T-cell (primary cell): ENCODE measurements around the gene VANGL1. TPM values are rescaled to one million over a fixed set of nuclear protein-coding genes. Genes with fewer than 3 reads are reported as not detected.

Experiments used
- ATAC-seq, 4 experiments: fragments of 200-7000 bp in 3 of 4; fragments of 150-1000 bp in 1 of 4; cut with Tn5 transposase; replicated peaks in 1 of 4; 1 replicate in 3 of 4; 2 replicates in 1 of 4; pipeline ENCODE4 v1.10.0; 2021; ENCODE audit warnings: moderate library complexity in 3 of 4, mild to moderate bottlenecking in 2 of 4, moderate number of reproducible peaks in 1 of 4
- CTCF ChIA-PET, 2 donors: fragments of 300-600 bp; sonication (Branson Sonifier 250); formaldehyde crosslinking; loops; one replicate each; lab custom pipeline; 2022; ENCODE audit warnings: antibody characterized with exemption in 2 of 2; lab: Charles Lee
- POLR2A ChIA-PET, 2 donors: fragments of 300-600 bp; sonication (Branson Sonifier 250); formaldehyde crosslinking; loops; one replicate each; lab custom pipeline; 2022; ENCODE audit warnings: antibody characterized with exemption in 2 of 2; lab: Charles Lee
- DNase-seq, 35 experiments: peaks; one replicate each; pipeline versions ENCODE4 v3.0.0 to v3.0.0-alpha.2; 2013 to 2023
- H3K27ac ChIP-seq: one replicate; pipeline ENCODE4 v1.5.1; 2013; ENCODE audit warnings: low read length
- H3K27me3 ChIP-seq, 2 experiments: replicated peaks in 1 of 2; 1 replicate in 1 of 2; 2 replicates in 1 of 2; pipeline versions ENCODE4 v1.6.1 to v1.7.0; 2013; ENCODE audit warnings: low read length in 1 of 2, mixed read lengths in 1 of 2; ENCODE audit not compliant: control insufficient read depth in 2 of 2, insufficient read depth in 2 of 2; ENCODE audit errors: extremely low read depth in 1 of 2
- H3K36me3 ChIP-seq, 2 donors: 1 replicate in 1 of 2; 2 replicates in 1 of 2; pipeline versions ENCODE4 v1.6.1 to v1.7.0; 2013; ENCODE audit warnings: low read length in 1 of 2; ENCODE audit not compliant: control insufficient read depth in 2 of 2, insufficient read depth in 1 of 2; ENCODE audit errors: extremely low read depth in 1 of 2
- H3K4me1 ChIP-seq, 2 experiments: 1 replicate in 1 of 2; 2 replicates in 1 of 2; pipeline versions ENCODE4 v1.6.1 to v1.7.0; 2013; ENCODE audit warnings: low read length in 2 of 2, mixed read lengths in 1 of 2; ENCODE audit not compliant: insufficient read depth in 2 of 2, control insufficient read depth in 1 of 2; ENCODE audit errors: extremely low read depth in 1 of 2
- H3K4me3 ChIP-seq, 2 donors: 1 replicate in 1 of 2; 2 replicates in 1 of 2; pipeline versions ENCODE4 v1.5.1 to v1.7.0; 2013; ENCODE audit warnings: mild to moderate bottlenecking in 2 of 2, low read length in 1 of 2, moderate library complexity in 1 of 2; ENCODE audit not compliant: control insufficient read depth in 1 of 2; ENCODE audit errors: extremely low read depth in 1 of 2
- H3K9me3 ChIP-seq: 2 replicates; pipeline ENCODE4 v1.7.0; 2013
- H3K27ac Mint-ChIP-seq, 2 donors: one replicate each; pipeline ENCODE4 v1.8.0; 2020 to 2021; ENCODE audit warnings: mild to moderate bottlenecking in 2 of 2, mixed read lengths in 2 of 2
- H3K27me3 Mint-ChIP-seq, 2 donors: one replicate each; pipeline ENCODE4 v1.8.0; 2021 to 2022; ENCODE audit warnings: mixed read lengths in 2 of 2
- H3K36me3 Mint-ChIP-seq: one replicate; pipeline ENCODE4 v1.8.0; 2021; ENCODE audit warnings: mixed read lengths
- H3K4me1 Mint-ChIP-seq, 3 donors: one replicate each; pipeline ENCODE4 v1.8.0; 2020 to 2022; ENCODE audit warnings: mixed read lengths in 3 of 3, mild to moderate bottlenecking in 1 of 3
- H3K4me3 Mint-ChIP-seq, 3 donors: one replicate each; pipeline ENCODE4 v1.8.0; 2020 to 2022; ENCODE audit warnings: mild to moderate bottlenecking in 3 of 3, mixed read lengths in 3 of 3, moderate library complexity in 3 of 3
- H3K9me3 Mint-ChIP-seq, 3 donors: one replicate each; pipeline ENCODE4 v1.8.0; 2020 to 2022; ENCODE audit warnings: mixed read lengths in 3 of 3
- WGBS: methylation state at CpG from one replicate; pipeline ENCODE4 v1.1.5; 2013; ENCODE audit warnings: missing lambda C conversion rate; ENCODE audit not compliant: insufficient coverage; 5-methylcytosine and 5-hydroxymethylcytosine counted together
- total RNA-seq, 35 experiments: library from RNA in 6 of 35; stranded (reverse) in 6 of 35; fragments of 120-200 nt in 1 of 35; gene quantifications; one replicate each; pipeline versions ENCODE4 v1.2.1 to v1.2.4 and lab custom pipeline; 2013 to 2026

The VANGL1 gene
- total RNA-seq, 5 donors from 2014 or later (not counting 1 experiment from before 2014, with no cell fraction given), result 1.7 to 2.5 (median 2.4) TPM

- H3K4me3 ChIP-seq, result no peak overlapping the region
- WGBS, result no CpG with 5 or more reads among the region's 1 CpG
- ATAC-seq (no peak), DNase-seq (no peak)
- peaks cover 0 to 27% of the 10 kb centered on the region in 2 experiments for H3K27me3 ChIP-seq
- Mint-ChIP-seq H3K4me1 (peaks cover 0 to 14% (median 14%) of the 10 kb centered on the region in 3 donors), H3K27ac (no peak overlapping the region), H3K4me3 (peak overlapping the region in 2 of 3 donors; percentile 49 to 65), H3K27me3 (peaks cover 25 to 34% of the 10 kb centered on the region in 2 donors), H3K9me3 (peaks cover 10 to 32% (median 15%) of the 10 kb centered on the region in 3 donors), H3K36me3 (no peaks in the 10 kb centered on the region)
- H3K4me1 ChIP-seq, result peaks cover 0 to 11% of the 10 kb centered on the region in 2 experiments
- H3K9me3 ChIP-seq, result no peaks in the 10 kb centered on the region
- CTCF ChIA-PET, result interaction anchor here (0.7 kb wide), 3 partner anchors 32 to 1077 kb away, joined by 3 to 4 read pairs (median 3); no protein-coding TSS in a partner anchor
- no peak overlapping the region for H3K27ac ChIP-seq
- no peaks in the 10 kb centered on the region for H3K36me3 ChIP-seq
- POLR2A ChIA-PET, result no interaction called here
Observed at GRCh38 chr1:115640384-115640783, 1.4 kb upstream of the VANGL1 start.

- H3K27me3 ChIP-seq, result peaks cover 0 to 27% of the 10 kb centered on the region in 2 experiments
- H3K4me1 ChIP-seq, result peaks cover 6 to 11% of the 10 kb centered on the region in 2 experiments
- H3K4me3 ChIP-seq, result peak overlapping the region; percentile 50 to 82
- ChIA-PET CTCF (interaction anchor here in 1 of 2 donors (0.6 kb wide), 1 partner anchor 64 kb away, joined by 3 read pairs; no protein-coding TSS in a partner anchor), POLR2A (no interaction called here)
- no peaks in the 10 kb centered on the region for H3K36me3 Mint-ChIP-seq
- H3K27ac ChIP-seq, result no peak overlapping the region
- H3K4me1 Mint-ChIP-seq, result peaks cover 0 to 14% (median 14%) of the 10 kb centered on the region in 3 donors
- H3K4me3 Mint-ChIP-seq, result peak overlapping the region; percentile 76 to 78 (median 77)
- peaks cover 5 to 14% (median 10%) of the 10 kb centered on the region in 3 donors for H3K9me3 Mint-ChIP-seq
- DNase-seq (peak in 18 of 35 experiments; percentile 4 to 40 (median 12)), ATAC-seq (peak; percentile 44 to 55 (median 46))
- peak overlapping the region in 1 of 2 donors; percentile 16 for H3K27ac Mint-ChIP-seq
- H3K36me3 ChIP-seq, result no peaks in the 10 kb centered on the region
- H3K27me3 Mint-ChIP-seq, result peaks cover 25 to 32% of the 10 kb centered on the region in 2 donors
- WGBS, result under 1% methylated on average over 65 of the region's 78 CpGs
- no peaks in the 10 kb centered on the region for H3K9me3 ChIP-seq
Observed at GRCh38 chr1:115642168-115643072, 650 bp downstream of the VANGL1 start.

- H3K27me3 ChIP-seq, result peaks cover 0 to 27% of the 10 kb centered on the region in 2 experiments
- no peaks in the 10 kb centered on the region for H3K36me3 ChIP-seq
- POLR2A ChIA-PET, result no interaction called here
- H3K4me1 ChIP-seq, result peaks cover 14% of the 10 kb centered on the region in 2 experiments
- H3K27ac ChIP-seq, result no peak overlapping the region
- no CpG with 5 or more reads among the region's 4 CpGs for WGBS
- Mint-ChIP-seq H3K9me3 (peaks cover 3 to 8% (median 5%) of the 10 kb centered on the region in 3 donors), H3K4me3 (peak overlapping the region; percentile 76 to 78 (median 77)), H3K27me3 (peaks cover 20 to 30% of the 10 kb centered on the region in 2 donors), H3K36me3 (no peaks in the 10 kb centered on the region), H3K27ac (no peak overlapping the region), H3K4me1 (peaks cover 0 to 14% (median 14%) of the 10 kb centered on the region in 3 donors)
- DNase-seq, result no peak
- H3K4me3 ChIP-seq, result peak overlapping the region in 1 of 2 donors; percentile 82
- ATAC-seq, result no peak
- CTCF ChIA-PET, result no interaction called here
- H3K9me3 ChIP-seq, result no peaks in the 10 kb centered on the region
Observed at GRCh38 chr1:115643225-115643624, 1.5 kb downstream of the VANGL1 start.

- no peak for ATAC-seq
- Histone ChIP-seq H3K27me3 (peaks cover 0 to 27% of the 10 kb centered on the region in 2 experiments), H3K4me3 (no peak overlapping the region), H3K4me1 (peaks cover 17 to 18% of the 10 kb centered on the region in 2 experiments), H3K9me3 (no peaks in the 10 kb centered on the region), H3K27ac (no peak overlapping the region), H3K36me3 (no peaks in the 10 kb centered on the region)
- Mint-ChIP-seq H3K4me1 (peaks cover 0 to 14% (median 14%) of the 10 kb centered on the region in 3 donors), H3K27me3 (peaks cover 16 to 26% of the 10 kb centered on the region in 2 donors), H3K4me3 (peak overlapping the region; percentile 76 to 78 (median 77)), H3K9me3 (peaks cover under 1 to 4% (median 3%) of the 10 kb centered on the region in 3 donors), H3K27ac (no peak overlapping the region), H3K36me3 (no peaks in the 10 kb centered on the region)
- no CpG with 5 or more reads among the region's 1 CpG for WGBS
- ChIA-PET CTCF (no interaction called here), POLR2A (no interaction called here)
- DNase-seq, result no peak
Observed at GRCh38 chr1:115643666-115644065, 1.9 kb downstream of the VANGL1 start.

GRCh38 chr1:115644109-115644508, 2.3 kb downstream of the VANGL1 start:
- peaks cover 0 to 14% (median 14%) of the 10 kb centered on the region in 3 donors for H3K4me1 Mint-ChIP-seq
- ChIA-PET POLR2A (no interaction called here), CTCF (no interaction called here)
- peaks cover 0 to 25% of the 10 kb centered on the region in 2 experiments for H3K27me3 ChIP-seq
- no peaks in the 10 kb centered on the region for H3K36me3 ChIP-seq
- H3K9me3 Mint-ChIP-seq, result peaks cover 0 to 3% (median 3%) of the 10 kb centered on the region in 3 donors
- H3K27ac ChIP-seq, result no peak overlapping the region
- no peaks in the 10 kb centered on the region for H3K9me3 ChIP-seq
- H3K36me3 Mint-ChIP-seq, result no peaks in the 10 kb centered on the region
- ATAC-seq, result no peak
- no peak overlapping the region for H3K4me3 ChIP-seq
- DNase-seq, result no peak
- WGBS, result no CpG with 5 or more reads among the region's 3 CpGs
- no peak overlapping the region for H3K4me3 Mint-ChIP-seq
- peaks cover 15 to 24% of the 10 kb centered on the region in 2 donors for H3K27me3 Mint-ChIP-seq
- H3K4me1 ChIP-seq, result peaks cover 19 to 22% of the 10 kb centered on the region in 2 experiments
- no peak overlapping the region for H3K27ac Mint-ChIP-seq

GRCh38 chr1:115647047-115647446, 5.3 kb downstream of the VANGL1 start:
- Mint-ChIP-seq H3K27me3 (peaks cover 5 to 11% of the 10 kb centered on the region in 2 donors), H3K4me1 (peaks cover 0 to 9% (median 8%) of the 10 kb centered on the region in 3 donors), H3K4me3 (no peak overlapping the region), H3K9me3 (no peaks in the 10 kb centered on the region), H3K27ac (no peak overlapping the region), H3K36me3 (no peaks in the 10 kb centered on the region)
- H3K27ac ChIP-seq, result no peak overlapping the region
- POLR2A ChIA-PET, result no interaction called here
- peaks cover 0 to 3% of the 10 kb centered on the region in 2 experiments for H3K27me3 ChIP-seq
- DNase-seq (no peak), ATAC-seq (no peak)
- no peaks in the 10 kb centered on the region for H3K9me3 ChIP-seq
- CTCF ChIA-PET, result no interaction called here
- H3K4me3 ChIP-seq, result no peak overlapping the region
- WGBS, result no CpG with 5 or more reads among the region's 2 CpGs
- peaks cover 16 to 22% of the 10 kb centered on the region in 2 experiments for H3K4me1 ChIP-seq
- H3K36me3 ChIP-seq, result no peaks in the 10 kb centered on the region
